ENCODE data around the gene RHO. TPM values are rescaled to one million over a fixed set of nuclear protein-coding genes. Genes with fewer than 3 reads are reported as not detected.

The RHO gene
- total RNA-seq, 2 experiments from 2014 or later, result not detected

GRCh38 chr3:129582799-129583198 lies 54.4 kb downstream of the RHO start:
- Mint-ChIP-seq H3K27me3 (peaks cover 6% of the 10 kb centered on the region), H3K4me1 (peaks cover 2% of the 10 kb centered on the region), H3K27ac (no peak overlapping the region), H3K9me3 (no peaks in the 10 kb centered on the region), H3K4me3 (no peak overlapping the region), H3K36me3 (no peaks in the 10 kb centered on the region)
- ATAC-seq (ENCODE audit: low read depth) (no peak), DNase-seq (no peak)
- POLR2A ChIA-PET, result no interaction called here

GRCh38 chr3:129583289-129583688 lies 54.9 kb downstream of the RHO start:
- Mint-ChIP-seq H3K4me3 (no peak overlapping the region), H3K36me3 (no peaks in the 10 kb centered on the region), H3K27me3 (peaks cover 6% of the 10 kb centered on the region), H3K9me3 (no peaks in the 10 kb centered on the region), H3K27ac (no peak overlapping the region), H3K4me1 (no peaks in the 10 kb centered on the region)
- POLR2A ChIA-PET, result no interaction called here
- no peak for DNase-seq
- ATAC-seq (ENCODE audit: low read depth), result no peak

- Mint-ChIP-seq H3K9me3 (no peaks in the 10 kb centered on the region), H3K27ac (no peak overlapping the region), H3K4me1 (no peaks in the 10 kb centered on the region), H3K4me3 (no peak overlapping the region), H3K36me3 (no peaks in the 10 kb centered on the region), H3K27me3 (peaks cover 8% of the 10 kb centered on the region)
- POLR2A ChIA-PET, result no interaction called here
- ATAC-seq (ENCODE audit: low read depth) (no peak), DNase-seq (no peak)
Measured at GRCh38 chr3:129584631-129585030, 56.2 kb downstream of the RHO start.

Other genes starting within 250 kb of the RHO start
- 10 to 100 TPM; 59.7 to 60.8 TPM for gene HMCES, start 249.8 kb upstream of the RHO start, total RNA-seq
- 1 to 10 TPM; 1.2 to 1.4 TPM for gene EFCAB12, start 100.0 kb upstream of the RHO start, total RNA-seq
- 10 to 100 TPM; 49.0 to 57.6 TPM for gene MBD4, start 88.7 kb upstream of the RHO start, total RNA-seq
- 10 to 100 TPM; 23.0 to 25.9 TPM for gene IFT122, start 88.4 kb upstream of the RHO start, total RNA-seq
- not detected for gene H1-8, start 14.5 kb downstream of the RHO start, total RNA-seq
- 10 to 100 TPM; 30.0 to 38.3 TPM for gene PLXND1, start 78.0 kb downstream of the RHO start, total RNA-seq

Data from activated naive CD8-positive, alpha-beta T cell treated with anti-CD3 and anti-CD28 coated beads, Interleukin-2, amount 10 ng/mL, durations not matched to agents 7 days and 5 days (primary cell).